HEK293 (cell line): Measurements from ENCODE around the gene CRCP.
A peak's percentile ranks its signal among the peaks of the same experiment; 100 is the strongest.

ENCODE experiments used
- BCL11A ChIP-seq: fragments of 450-650 bp; formaldehyde crosslinking; IDR thresholded peaks from 2 replicates; pipeline ENCODE4 v1.5.1; 2016; ENCODE audit warnings: low read depth, missing biosample characterization, missing genetic modification characterization
- ZFP69B ChIP-seq: fragments of 450-650 bp; formaldehyde crosslinking; IDR thresholded peaks from 2 replicates; pipeline ENCODE4 v1.5.1; 2016; ENCODE audit warnings: missing biosample characterization, missing genetic modification characterization
- ZNF274 ChIP-seq, 2 experiments: fragments of 200-500 bp in 1 of 2; fragments of 450-650 bp in 1 of 2; sonication (Bioruptor generic) in 1 of 2; formaldehyde crosslinking in 1 of 2; IDR thresholded peaks; 2 replicates each; pipeline versions ENCODE4 v1.5.1 to v1.6.1; 2014 to 2016; ENCODE audit warnings: borderline replicate concordance in 1 of 2, inconsistent platforms in 1 of 2, low read length in 1 of 2, missing biosample characterization in 1 of 2, missing genetic modification characterization in 1 of 2
- ZNF670 ChIP-seq: fragments of 450-650 bp; formaldehyde crosslinking; IDR thresholded peaks from 2 replicates; pipeline ENCODE4 v1.5.1; 2016; ENCODE audit warnings: missing biosample characterization, missing genetic modification characterization, low read depth
- ZNF791 ChIP-seq: fragments of 450-650 bp; formaldehyde crosslinking; IDR thresholded peaks from 2 replicates; pipeline ENCODE4 v1.5.1; 2016; ENCODE audit warnings: missing biosample characterization, missing genetic modification characterization
- ZSCAN16 ChIP-seq: fragments of 450-650 bp; formaldehyde crosslinking; IDR thresholded peaks from 2 replicates; pipeline ENCODE4 v1.5.1; 2016; ENCODE audit warnings: missing biosample characterization, missing genetic modification characterization
- TF ChIP-seq, protein P1 (sequence below): fragments of 450-650 bp; formaldehyde crosslinking; IDR thresholded peaks from 2 replicates; pipeline ENCODE4 v1.5.1; 2016; ENCODE audit warnings: missing biosample characterization, missing genetic modification characterization
- TF ChIP-seq, protein P2 (sequence below): fragments of 450-650 bp; formaldehyde crosslinking; IDR thresholded peaks from 2 replicates; pipeline ENCODE4 v1.5.1; 2016; ENCODE audit warnings: missing biosample characterization, missing genetic modification characterization
- TF ChIP-seq, protein P3 (sequence below): fragments of 450-650 bp; formaldehyde crosslinking; conservative IDR thresholded peaks from 2 replicates; pipeline ENCODE4 v1.5.1; 2016; ENCODE audit warnings: low read depth, missing biosample characterization, missing genetic modification characterization
- TF ChIP-seq, protein P4 (sequence below): fragments of 450-650 bp; formaldehyde crosslinking; IDR thresholded peaks from 2 replicates; pipeline ENCODE4 v1.5.1; 2016; ENCODE audit warnings: missing biosample characterization, missing genetic modification characterization

DNA sequence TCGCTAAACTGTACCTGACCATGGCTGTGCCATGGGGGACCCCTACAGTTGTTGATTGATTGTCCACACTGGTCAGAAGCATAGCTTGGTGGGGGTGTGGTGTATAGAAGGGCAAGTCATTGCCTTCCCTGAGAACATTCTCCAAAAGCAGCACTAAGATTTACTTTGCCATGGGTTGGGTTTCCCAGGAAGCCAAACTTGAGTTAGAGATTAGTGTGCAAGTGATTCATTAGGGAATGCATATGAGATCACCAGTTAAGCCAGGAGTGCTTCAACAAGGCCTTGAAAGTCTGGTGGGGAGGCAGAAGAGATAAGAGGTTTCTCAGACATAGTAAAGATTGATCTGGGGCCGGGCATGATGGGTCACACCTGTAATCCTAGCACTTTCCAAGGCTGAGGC is 69.1 kb downstream of the CRCP start:
- TF ChIP-seq, protein P1, sequence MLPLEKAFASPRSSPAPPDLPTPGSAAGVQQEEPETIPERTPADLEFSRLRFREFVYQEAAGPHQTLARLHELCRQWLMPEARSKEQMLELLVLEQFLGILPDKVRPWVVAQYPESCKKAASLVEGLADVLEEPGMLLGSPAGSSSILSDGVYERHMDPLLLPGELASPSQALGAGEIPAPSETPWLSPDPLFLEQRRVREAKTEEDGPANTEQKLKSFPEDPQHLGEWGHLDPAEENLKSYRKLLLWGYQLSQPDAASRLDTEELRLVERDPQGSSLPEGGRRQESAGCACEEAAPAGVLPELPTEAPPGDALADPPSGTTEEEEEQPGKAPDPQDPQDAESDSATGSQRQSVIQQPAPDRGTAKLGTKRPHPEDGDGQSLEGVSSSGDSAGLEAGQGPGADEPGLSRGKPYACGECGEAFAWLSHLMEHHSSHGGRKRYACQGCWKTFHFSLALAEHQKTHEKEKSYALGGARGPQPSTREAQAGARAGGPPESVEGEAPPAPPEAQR (tag by site-specific recombination) = no peak
- no peak for TF ChIP-seq ZNF670 (tag by site-specific recombination)
- TF ChIP-seq, protein P2, sequence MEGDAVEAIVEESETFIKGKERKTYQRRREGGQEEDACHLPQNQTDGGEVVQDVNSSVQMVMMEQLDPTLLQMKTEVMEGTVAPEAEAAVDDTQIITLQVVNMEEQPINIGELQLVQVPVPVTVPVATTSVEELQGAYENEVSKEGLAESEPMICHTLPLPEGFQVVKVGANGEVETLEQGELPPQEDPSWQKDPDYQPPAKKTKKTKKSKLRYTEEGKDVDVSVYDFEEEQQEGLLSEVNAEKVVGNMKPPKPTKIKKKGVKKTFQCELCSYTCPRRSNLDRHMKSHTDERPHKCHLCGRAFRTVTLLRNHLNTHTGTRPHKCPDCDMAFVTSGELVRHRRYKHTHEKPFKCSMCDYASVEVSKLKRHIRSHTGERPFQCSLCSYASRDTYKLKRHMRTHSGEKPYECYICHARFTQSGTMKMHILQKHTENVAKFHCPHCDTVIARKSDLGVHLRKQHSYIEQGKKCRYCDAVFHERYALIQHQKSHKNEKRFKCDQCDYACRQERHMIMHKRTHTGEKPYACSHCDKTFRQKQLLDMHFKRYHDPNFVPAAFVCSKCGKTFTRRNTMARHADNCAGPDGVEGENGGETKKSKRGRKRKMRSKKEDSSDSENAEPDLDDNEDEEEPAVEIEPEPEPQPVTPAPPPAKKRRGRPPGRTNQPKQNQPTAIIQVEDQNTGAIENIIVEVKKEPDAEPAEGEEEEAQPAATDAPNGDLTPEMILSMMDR (tag by site-specific recombination) = no peak
- no peak for TF ChIP-seq BCL11A (tag by site-specific recombination)
- TF ChIP-seq ZFP69B (tag by site-specific recombination) = no peak
- TF ChIP-seq ZNF274 (IDR thresholded peaks at IDR 0.05; ENCODE audit: low read length) = no peak
- TF ChIP-seq ZNF274 (tag by site-specific recombination; IDR thresholded peaks at IDR 0.05; ENCODE audit: borderline replicate concordance) = no peak
- no peak for TF ChIP-seq ZSCAN16 (tag by site-specific recombination)
- TF ChIP-seq, protein P3, sequence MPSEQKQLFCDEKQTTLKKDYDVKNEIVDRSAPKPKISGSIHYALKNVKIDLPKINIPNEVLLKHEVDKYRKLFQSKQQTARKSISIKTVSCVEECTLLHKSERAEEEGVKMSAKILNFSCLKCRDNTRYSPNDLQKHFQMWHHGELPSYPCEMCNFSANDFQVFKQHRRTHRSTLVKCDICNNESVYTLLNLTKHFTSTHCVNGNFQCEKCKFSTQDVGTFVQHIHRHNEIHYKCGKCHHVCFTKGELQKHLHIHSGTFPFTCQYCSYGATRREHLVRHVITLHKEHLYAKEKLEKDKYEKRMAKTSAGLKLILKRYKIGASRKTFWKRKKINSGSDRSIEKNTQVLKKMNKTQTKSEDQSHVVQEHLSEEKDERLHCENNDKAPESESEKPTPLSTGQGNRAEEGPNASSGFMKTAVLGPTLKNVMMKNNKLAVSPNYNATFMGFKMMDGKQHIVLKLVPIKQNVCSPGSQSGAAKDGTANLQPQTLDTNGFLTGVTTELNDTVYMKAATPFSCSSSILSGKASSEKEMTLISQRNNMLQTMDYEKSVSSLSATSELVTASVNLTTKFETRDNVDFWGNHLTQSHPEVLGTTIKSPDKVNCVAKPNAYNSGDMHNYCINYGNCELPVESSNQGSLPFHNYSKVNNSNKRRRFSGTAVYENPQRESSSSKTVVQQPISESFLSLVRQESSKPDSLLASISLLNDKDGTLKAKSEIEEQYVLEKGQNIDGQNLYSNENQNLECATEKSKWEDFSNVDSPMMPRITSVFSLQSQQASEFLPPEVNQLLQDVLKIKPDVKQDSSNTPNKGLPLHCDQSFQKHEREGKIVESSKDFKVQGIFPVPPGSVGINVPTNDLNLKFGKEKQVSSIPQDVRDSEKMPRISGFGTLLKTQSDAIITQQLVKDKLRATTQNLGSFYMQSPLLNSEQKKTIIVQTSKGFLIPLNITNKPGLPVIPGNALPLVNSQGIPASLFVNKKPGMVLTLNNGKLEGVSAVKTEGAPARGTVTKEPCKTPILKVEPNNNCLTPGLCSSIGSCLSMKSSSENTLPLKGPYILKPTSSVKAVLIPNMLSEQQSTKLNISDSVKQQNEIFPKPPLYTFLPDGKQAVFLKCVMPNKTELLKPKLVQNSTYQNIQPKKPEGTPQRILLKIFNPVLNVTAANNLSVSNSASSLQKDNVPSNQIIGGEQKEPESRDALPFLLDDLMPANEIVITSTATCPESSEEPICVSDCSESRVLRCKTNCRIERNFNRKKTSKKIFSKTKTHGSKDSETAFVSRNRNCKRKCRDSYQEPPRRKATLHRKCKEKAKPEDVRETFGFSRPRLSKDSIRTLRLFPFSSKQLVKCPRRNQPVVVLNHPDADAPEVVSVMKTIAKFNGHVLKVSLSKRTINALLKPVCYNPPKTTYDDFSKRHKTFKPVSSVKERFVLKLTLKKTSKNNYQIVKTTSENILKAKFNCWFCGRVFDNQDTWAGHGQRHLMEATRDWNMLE (tag by site-specific recombination) = 0 out of 2 replicates have a peak, but pooled peaks have one; percentile 30
- TF ChIP-seq ZNF791 = no peak
- TF ChIP-seq, protein P4, sequence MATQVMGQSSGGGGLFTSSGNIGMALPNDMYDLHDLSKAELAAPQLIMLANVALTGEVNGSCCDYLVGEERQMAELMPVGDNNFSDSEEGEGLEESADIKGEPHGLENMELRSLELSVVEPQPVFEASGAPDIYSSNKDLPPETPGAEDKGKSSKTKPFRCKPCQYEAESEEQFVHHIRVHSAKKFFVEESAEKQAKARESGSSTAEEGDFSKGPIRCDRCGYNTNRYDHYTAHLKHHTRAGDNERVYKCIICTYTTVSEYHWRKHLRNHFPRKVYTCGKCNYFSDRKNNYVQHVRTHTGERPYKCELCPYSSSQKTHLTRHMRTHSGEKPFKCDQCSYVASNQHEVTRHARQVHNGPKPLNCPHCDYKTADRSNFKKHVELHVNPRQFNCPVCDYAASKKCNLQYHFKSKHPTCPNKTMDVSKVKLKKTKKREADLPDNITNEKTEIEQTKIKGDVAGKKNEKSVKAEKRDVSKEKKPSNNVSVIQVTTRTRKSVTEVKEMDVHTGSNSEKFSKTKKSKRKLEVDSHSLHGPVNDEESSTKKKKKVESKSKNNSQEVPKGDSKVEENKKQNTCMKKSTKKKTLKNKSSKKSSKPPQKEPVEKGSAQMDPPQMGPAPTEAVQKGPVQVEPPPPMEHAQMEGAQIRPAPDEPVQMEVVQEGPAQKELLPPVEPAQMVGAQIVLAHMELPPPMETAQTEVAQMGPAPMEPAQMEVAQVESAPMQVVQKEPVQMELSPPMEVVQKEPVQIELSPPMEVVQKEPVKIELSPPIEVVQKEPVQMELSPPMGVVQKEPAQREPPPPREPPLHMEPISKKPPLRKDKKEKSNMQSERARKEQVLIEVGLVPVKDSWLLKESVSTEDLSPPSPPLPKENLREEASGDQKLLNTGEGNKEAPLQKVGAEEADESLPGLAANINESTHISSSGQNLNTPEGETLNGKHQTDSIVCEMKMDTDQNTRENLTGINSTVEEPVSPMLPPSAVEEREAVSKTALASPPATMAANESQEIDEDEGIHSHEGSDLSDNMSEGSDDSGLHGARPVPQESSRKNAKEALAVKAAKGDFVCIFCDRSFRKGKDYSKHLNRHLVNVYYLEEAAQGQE (tag by site-specific recombination) = no peak
